GM23338 (cell line): ENCODE measurements around the gene SPRR2B. TPM values are rescaled to one million over a fixed set of nuclear protein-coding genes. Genes with fewer than 3 reads are reported as not detected.
"Not testable (repeated sequence)": the region's sequence is repeated elsewhere in the genome, so short reads cannot be mapped to it uniquely, and the experiment has no call there.

Experiments used
- ATAC-seq: fragments of 200-7000 bp; cut with Tn5 transposase; 3 replicates; pipeline ENCODE4 v1.9.1; 2020
- DNase-seq: peaks from one replicate; pipeline ENCODE4 v3.0.0-alpha.2; 2015; ENCODE audit warnings: low spot score
- H2AFZ ChIP-seq: fragments of 200-600 bp; sonication (generic); 2 replicates; pipeline ENCODE4 v1.8.0; 2016; ENCODE audit warnings: antibody characterized with exemption, mild to moderate bottlenecking, moderate library complexity
- H3F3A ChIP-seq: fragments of 200-600 bp; sonication (generic); replicated peaks from 2 replicates; pipeline ENCODE4 v1.8.0; 2017; ENCODE audit warnings: antibody characterized with exemption, mixed run types, low read depth
- H3K27ac ChIP-seq: fragments of 200-600 bp; sonication (generic); 2 replicates; pipeline ENCODE4 v1.6.1; 2016; ENCODE audit warnings: low read depth
- H3K27me3 ChIP-seq: fragments of 200-600 bp; sonication (generic); 2 replicates; pipeline ENCODE4 v1.8.0; 2016; ENCODE audit warnings: mild to moderate bottlenecking, mixed run types, moderate library complexity; ENCODE audit not compliant: insufficient read depth
- H3K36me3 ChIP-seq: fragments of 200-600 bp; sonication (generic); 2 replicates; pipeline ENCODE4 v1.8.0; 2016; ENCODE audit warnings: mild to moderate bottlenecking; ENCODE audit not compliant: insufficient read depth
- H3K4me1 ChIP-seq: fragments of 200-600 bp; sonication (generic); 2 replicates; pipeline ENCODE4 v1.8.0; 2016; ENCODE audit warnings: mild to moderate bottlenecking, moderate library complexity; ENCODE audit not compliant: insufficient read depth
- H3K4me2 ChIP-seq: fragments of 200-600 bp; sonication (generic); 2 replicates; pipeline ENCODE4 v1.7.1; 2017; ENCODE audit warnings: mixed run types
- H3K4me3 ChIP-seq: fragments of 200-600 bp; sonication (generic); 2 replicates; pipeline ENCODE4 v1.6.1; 2016; ENCODE audit warnings: mixed run types
- H3K79me2 ChIP-seq: fragments of 200-600 bp; sonication (generic); replicated peaks from 2 replicates; pipeline ENCODE4 v1.8.0; 2017; ENCODE audit warnings: mild to moderate bottlenecking; ENCODE audit not compliant: insufficient read depth
- H3K9me2 ChIP-seq: fragments of 200-600 bp; sonication (generic); 2 replicates; pipeline ENCODE4 v1.8.0; 2017; ENCODE audit not compliant: insufficient read depth
- H4K20me1 ChIP-seq: fragments of 200-600 bp; sonication (generic); replicated peaks from 2 replicates; pipeline ENCODE4 v1.8.0; 2017; ENCODE audit warnings: mild to moderate bottlenecking; ENCODE audit not compliant: insufficient read depth
- H3K27ac Mint-ChIP-seq: 2 replicates; pipeline ENCODE4 v1.8.0; 2020; ENCODE audit warnings: inconsistent platforms, mild to moderate bottlenecking, moderate library complexity, mixed read lengths
- H3K27me3 Mint-ChIP-seq: 3 replicates; pipeline ENCODE4 v1.8.0; 2022; ENCODE audit warnings: low read depth, mild to moderate bottlenecking, moderate library complexity, mixed read lengths, inconsistent platforms; ENCODE audit not compliant: insufficient read depth, poor library complexity
- H3K36me3 Mint-ChIP-seq: 3 replicates; pipeline ENCODE4 v1.8.0; 2021; ENCODE audit warnings: low read depth, mild to moderate bottlenecking, inconsistent platforms, moderate library complexity, mixed read lengths
- H3K4me1 Mint-ChIP-seq: 3 replicates; pipeline ENCODE4 v1.8.0; 2020; ENCODE audit warnings: mild to moderate bottlenecking, inconsistent platforms, mixed read lengths
- H3K4me3 Mint-ChIP-seq: 3 replicates; pipeline ENCODE4 v1.8.0; 2021; ENCODE audit warnings: moderate library complexity, mild to moderate bottlenecking, inconsistent platforms, mixed read lengths
- H3K9me3 Mint-ChIP-seq: 3 replicates; pipeline ENCODE4 v1.8.0; 2020; ENCODE audit warnings: moderate library complexity, mild to moderate bottlenecking, inconsistent platforms, mixed read lengths
- EZH2phosphoT487 ChIP-seq: fragments of 200-600 bp; sonication (generic); IDR thresholded peaks from one replicate; pipeline ENCODE4 v1.8.1; 2018; ENCODE audit warnings: antibody characterized with exemption; ENCODE audit not compliant: unreplicated experiment
- JUNB ChIP-seq: IDR thresholded peaks from one replicate; pipeline ENCODE4 v1.6.1; 2016; ENCODE audit warnings: antibody characterized with exemption; ENCODE audit not compliant: unreplicated experiment
- POLR2AphosphoS5 ChIP-seq: IDR thresholded peaks from 2 replicates; pipeline ENCODE4 v1.6.1; 2016; ENCODE audit warnings: antibody characterized with exemption, low read depth
- STAT1 ChIP-seq: IDR thresholded peaks from one replicate; pipeline ENCODE4 v1.6.1; 2016; ENCODE audit warnings: antibody characterized with exemption; ENCODE audit not compliant: unreplicated experiment
- ZNF114 ChIP-seq: fragments of 250-450 bp; sonication (Bioruptor Pico); IDR thresholded peaks from 2 replicates; pipeline ENCODE4 v1.5.0; 2020; ENCODE audit warnings: mild to moderate bottlenecking, moderate library complexity
- ZNF462 ChIP-seq: fragments of 250-450 bp; sonication (Bioruptor Pico); IDR thresholded peaks from 2 replicates; pipeline ENCODE4 v1.5.0; 2020; ENCODE audit warnings: mild to moderate bottlenecking, moderate library complexity
- polyA plus RNA-seq: library from polyadenylated mRNA; unstranded; fragments of >200 nt; fragmentation: Nextera tagmentation; extraction: Ambion mirVana; gene quantifications from 2 replicates; pipeline ENCODE4 v1.2.1, GENCODE V29; 2016
- total RNA-seq: library from RNA; depleted of rRNA; stranded (reverse); fragments of >200 nt; shearing (Covaris generic); gene quantifications from 2 replicates; pipeline ENCODE4 v1.2.3, GENCODE V29; 2014

Gene SPRR2B
- total and polyA plus RNA-seq, 2 experiments from 2014 or later: not detected

- TF ChIP-seq ZNF462: no peak
These were observed 14.0 kb downstream of the SPRR2B start, which contains the start of gene SPRR2A (continued) for GRCh38 chr1:153057375-153057774.

- H3K27ac Mint-ChIP-seq, H3K27me3 Mint-ChIP-seq, H3K36me3 Mint-ChIP-seq: not testable (repeated sequence)
These were observed 15.3 kb downstream of the SPRR2B start for GRCh38 chr1:153056111-153056510.

GRCh38 chr1:153049211-153049610 is 22.2 kb downstream of the SPRR2B start:
- Histone ChIP-seq H4K20me1 (no peaks in the 10 kb centered on the region), H3K79me2 (no peaks in the 10 kb centered on the region), H3K4me3 (no peak overlapping the region), H3K36me3 (no peaks in the 10 kb centered on the region), H3K27ac (no peak overlapping the region), H3K4me2 (no peak overlapping the region), H2AFZ (no peak overlapping the region), H3K4me1 (no peaks in the 10 kb centered on the region), H3F3A (no peaks in the 10 kb centered on the region), H3K9me2 (no peaks in the 10 kb centered on the region), H3K27me3 (no peaks in the 10 kb centered on the region)
- Mint-ChIP-seq H3K9me3 (no peaks in the 10 kb centered on the region), H3K4me1 (no peaks in the 10 kb centered on the region), H3K27ac (no peak overlapping the region), H3K36me3 (no peaks in the 10 kb centered on the region), H3K4me3 (no peak overlapping the region), H3K27me3 (peaks cover 2% of the 10 kb centered on the region)
- ATAC-seq: no peak
- DNase-seq: no peak
- TF ChIP-seq JUNB (no peak), ZNF462 (no peak), STAT1 (no peak), ZNF114 (CRISPR knock-in tag) (no peak), EZH2phosphoT487 (no peak), POLR2AphosphoS5 (no peak)

More at GRCh38 chr1:153056111-153056510, 15.3 kb downstream of the SPRR2B start:
- not testable (repeated sequence) for H3K36me3 ChIP-seq, H3K4me1 Mint-ChIP-seq, H3K4me3 Mint-ChIP-seq, H3K9me3 Mint-ChIP-seq, H3K4me2 ChIP-seq, H4K20me1 ChIP-seq, H3K79me2 ChIP-seq, H3K27ac ChIP-seq, H3K4me1 ChIP-seq, H2AFZ ChIP-seq, H3K9me2 ChIP-seq, H3K4me3 ChIP-seq, H3F3A ChIP-seq, DNase-seq, H3K27me3 ChIP-seq
- peak; percentile 42 for ATAC-seq
